Measurements from ENCODE around the gene UBR3.

- no peak for TF ChIP-seq ZNF274 (IDR thresholded peaks at IDR 0.05; ENCODE audit: low read depth, low read length)
- TF ChIP-seq YY1 (IDR thresholded peaks at IDR 0.05; ENCODE audit: insufficient read depth, insufficient read length) = no peak
- no peak for TF ChIP-seq SUZ12 (IDR thresholded peaks at IDR 0.05; ENCODE audit: extremely low read depth, insufficient read depth, insufficient read length)
These were observed 28.9 kb upstream of the UBR3 start for GRCh38 chr2:169798397-169798717.

All from NT2/D1 (cell line).